Ovary (tissue), 3 donors: Measurements from ENCODE around the gene GLIS2.

ENCODE experiments used
- EP300 ChIP-seq: sonication (generic); formaldehyde crosslinking; IDR thresholded peaks from one replicate; pipeline ENCODE4 v1.6.1; 2017; ENCODE audit warnings: antibody characterized with exemption
- TF ChIP-seq, protein P1 (sequence below), 3 donors: fragments of 450-650 bp in 2 of 3; fragments of 200-600 bp in 1 of 3; IDR thresholded peaks; one replicate each; pipeline versions ENCODE4 v1.5.1 to v1.8.0; 2016 to 2022; ENCODE audit warnings: antibody characterized with exemption in 3 of 3, mild to moderate bottlenecking in 1 of 3
- donor health status: DM: no; HTN: no; CAD: no.

DNA sequence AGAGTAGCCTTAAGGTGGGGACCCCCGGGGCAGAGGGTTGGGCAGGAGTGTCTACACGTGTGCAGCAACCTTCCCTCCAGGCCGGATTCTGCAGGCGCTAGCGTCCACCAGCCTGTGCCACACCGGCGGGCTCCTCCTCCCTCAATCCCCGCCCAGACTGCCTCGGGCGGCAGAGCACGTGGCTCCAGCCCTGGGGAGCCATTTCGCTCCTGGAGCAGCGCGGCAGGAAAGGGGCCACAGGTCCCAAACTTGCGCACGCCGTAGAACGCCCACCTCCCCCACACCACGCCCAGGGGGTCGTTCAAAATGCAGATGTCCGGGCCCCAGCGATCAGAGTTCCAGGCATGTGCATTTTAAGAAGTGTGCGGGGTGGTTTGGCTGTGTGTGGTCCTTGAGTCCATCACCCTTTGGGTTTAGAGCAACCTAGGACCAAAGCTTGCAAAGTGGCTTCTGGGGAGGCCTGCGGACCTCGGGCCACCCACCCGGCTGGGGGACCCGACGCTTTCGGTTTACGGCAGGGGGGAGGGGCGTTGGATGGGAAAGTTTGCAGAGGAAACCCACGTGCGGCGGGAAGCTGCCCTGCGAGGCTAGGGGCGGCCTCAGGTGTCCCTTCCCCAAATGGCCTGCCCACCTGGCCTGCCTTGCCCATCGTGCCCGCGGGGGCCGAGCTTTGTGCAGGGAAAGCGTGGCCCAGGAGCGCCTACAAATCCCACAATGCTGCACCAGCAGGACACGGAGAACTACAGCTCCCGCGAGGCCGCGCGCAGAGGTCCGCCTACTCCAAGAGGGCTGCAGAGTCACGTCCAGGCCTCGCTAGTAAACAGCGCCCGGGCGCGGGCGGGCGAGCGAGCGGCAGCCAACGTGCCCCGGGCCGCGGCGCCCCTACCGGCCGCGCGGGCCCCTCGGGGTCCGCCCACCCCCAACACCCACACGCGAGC is 44.4 kb upstream of the GLIS2 start:
- TF ChIP-seq, protein P1, sequence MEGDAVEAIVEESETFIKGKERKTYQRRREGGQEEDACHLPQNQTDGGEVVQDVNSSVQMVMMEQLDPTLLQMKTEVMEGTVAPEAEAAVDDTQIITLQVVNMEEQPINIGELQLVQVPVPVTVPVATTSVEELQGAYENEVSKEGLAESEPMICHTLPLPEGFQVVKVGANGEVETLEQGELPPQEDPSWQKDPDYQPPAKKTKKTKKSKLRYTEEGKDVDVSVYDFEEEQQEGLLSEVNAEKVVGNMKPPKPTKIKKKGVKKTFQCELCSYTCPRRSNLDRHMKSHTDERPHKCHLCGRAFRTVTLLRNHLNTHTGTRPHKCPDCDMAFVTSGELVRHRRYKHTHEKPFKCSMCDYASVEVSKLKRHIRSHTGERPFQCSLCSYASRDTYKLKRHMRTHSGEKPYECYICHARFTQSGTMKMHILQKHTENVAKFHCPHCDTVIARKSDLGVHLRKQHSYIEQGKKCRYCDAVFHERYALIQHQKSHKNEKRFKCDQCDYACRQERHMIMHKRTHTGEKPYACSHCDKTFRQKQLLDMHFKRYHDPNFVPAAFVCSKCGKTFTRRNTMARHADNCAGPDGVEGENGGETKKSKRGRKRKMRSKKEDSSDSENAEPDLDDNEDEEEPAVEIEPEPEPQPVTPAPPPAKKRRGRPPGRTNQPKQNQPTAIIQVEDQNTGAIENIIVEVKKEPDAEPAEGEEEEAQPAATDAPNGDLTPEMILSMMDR (IDR thresholded peaks at IDR 0.05), result peak in 1 of 3 donors; percentile 21
- no peak for TF ChIP-seq EP300
